Measurements from ENCODE around the gene CCNJL.
"Not testable (repeated sequence)": the region's sequence is repeated elsewhere in the genome, so short reads cannot be mapped to it uniquely, and the experiment has no call there.

CCNJL gene

GRCh38 chr5:160341309-160341870 is 29.0 kb upstream of the CCNJL start:
- no peaks in the 10 kb centered on the region for H3K27me3 ChIP-seq (ENCODE audit: insufficient read depth, low read depth, severe bottlenecking)
- no peaks in the 10 kb centered on the region for H3K9me3 ChIP-seq (ENCODE audit: severe bottlenecking)
- no peak for TF ChIP-seq CTCF (IDR thresholded peaks at IDR 0.05; ENCODE audit: low read depth, low read length)
- H3K27ac ChIP-seq, result no peak overlapping the region
- H3K4me3 ChIP-seq (ENCODE audit: low read depth, low read length), result no peak overlapping the region
- no peak for DNase-seq
- no peaks in the 10 kb centered on the region for H3K36me3 ChIP-seq

- not testable (repeated sequence) for DNase-seq; H3K36me3 ChIP-seq; H3K27ac ChIP-seq; H3K4me3 ChIP-seq (ENCODE audit: low read depth, low read length); H3K27me3 ChIP-seq (ENCODE audit: insufficient read depth, low read depth, severe bottlenecking); H3K9me3 ChIP-seq (ENCODE audit: severe bottlenecking)
Observed at GRCh38 chr5:160340513-160340912, 28.1 kb upstream of the CCNJL start.

- no peaks in the 10 kb centered on the region for H3K36me3 ChIP-seq
- no peak for TF ChIP-seq CTCF (IDR thresholded peaks at IDR 0.05; ENCODE audit: low read depth, low read length)
- no peak overlapping the region for H3K4me3 ChIP-seq (ENCODE audit: low read depth, low read length)
- no peak for DNase-seq
- H3K27ac ChIP-seq, result no peak overlapping the region
- H3K9me3 ChIP-seq (ENCODE audit: severe bottlenecking), result no peaks in the 10 kb centered on the region
- no peaks in the 10 kb centered on the region for H3K27me3 ChIP-seq (ENCODE audit: insufficient read depth, low read depth, severe bottlenecking)
Observed at GRCh38 chr5:160339406-160340130, 27.2 kb upstream of the CCNJL start.

- H3K9me3 ChIP-seq (ENCODE audit: severe bottlenecking); DNase-seq; H3K27ac ChIP-seq; H3K36me3 ChIP-seq; H3K27me3 ChIP-seq (ENCODE audit: insufficient read depth, low read depth, severe bottlenecking); H3K4me3 ChIP-seq (ENCODE audit: low read depth, low read length): not testable (repeated sequence)
Observed at GRCh38 chr5:160334716-160335115, 22.4 kb upstream of the CCNJL start.

- DNase-seq, result no peak
- Histone ChIP-seq H3K4me3 (ENCODE audit: low read depth, low read length) (no peak overlapping the region), H3K36me3 (no peaks in the 10 kb centered on the region), H3K27me3 (ENCODE audit: insufficient read depth, low read depth, severe bottlenecking) (no peaks in the 10 kb centered on the region), H3K9me3 (ENCODE audit: severe bottlenecking) (no peaks in the 10 kb centered on the region), H3K27ac (no peak overlapping the region)
- TF ChIP-seq CTCF (IDR thresholded peaks at IDR 0.05; ENCODE audit: low read depth, low read length), result no peak
Observed at GRCh38 chr5:160333721-160334120, 21.4 kb upstream of the CCNJL start.

GRCh38 chr5:160330212-160330611 is 17.8 kb upstream of the CCNJL start:
- no peak for TF ChIP-seq CTCF (IDR thresholded peaks at IDR 0.05; ENCODE audit: low read depth, low read length)
- no peak for DNase-seq
- no peak overlapping the region for H3K4me3 ChIP-seq (ENCODE audit: low read depth, low read length)
- H3K9me3 ChIP-seq (ENCODE audit: severe bottlenecking), result no peaks in the 10 kb centered on the region
- no peaks in the 10 kb centered on the region for H3K36me3 ChIP-seq
- no peaks in the 10 kb centered on the region for H3K27me3 ChIP-seq (ENCODE audit: insufficient read depth, low read depth, severe bottlenecking)
- no peak overlapping the region for H3K27ac ChIP-seq

GRCh38 chr5:160327818-160328217 is 15.5 kb upstream of the CCNJL start:
- TF ChIP-seq CTCF (IDR thresholded peaks at IDR 0.05; ENCODE audit: low read depth, low read length), result no peak
- Histone ChIP-seq H3K27me3 (ENCODE audit: insufficient read depth, low read depth, severe bottlenecking) (no peaks in the 10 kb centered on the region), H3K4me3 (ENCODE audit: low read depth, low read length) (no peak overlapping the region), H3K36me3 (no peaks in the 10 kb centered on the region), H3K9me3 (ENCODE audit: severe bottlenecking) (no peaks in the 10 kb centered on the region), H3K27ac (no peak overlapping the region)
- DNase-seq, result no peak
